ENCODE results near the gene RAPSN.

The RAPSN gene

GRCh38 chr11:47390422-47390760 is 58.5 kb downstream of the RAPSN start:
- no peaks in the 10 kb centered on the region for H3K36me3 ChIP-seq (ENCODE audit: control insufficient read depth, low read length)
- no peak overlapping the region for H3K4me3 ChIP-seq (ENCODE audit: low read length)
- no peak overlapping the region for H3K27ac ChIP-seq (ENCODE audit: low read depth, low read length)
- H3K79me2 ChIP-seq (ENCODE audit: control insufficient read depth, low read length): no peaks in the 10 kb centered on the region
- H3K27me3 ChIP-seq (ENCODE audit: control insufficient read depth, low read length): no peaks in the 10 kb centered on the region
- H3K9me3 ChIP-seq (ENCODE audit: control insufficient read depth, insufficient read depth, low read length): no peaks in the 10 kb centered on the region
- no peaks in the 10 kb centered on the region for H3K9me2 ChIP-seq (replicated peaks; ENCODE audit: control insufficient read depth, low read length)
- TF ChIP-seq CTCF (IDR thresholded peaks at IDR 0.05; ENCODE audit: low read depth, low read length, poor library complexity, severe bottlenecking) (no peak), EZH2phosphoT487 (IDR thresholded peaks at IDR 0.05; ENCODE audit: borderline replicate concordance, low read length) (no peak)
- no peaks in the 10 kb centered on the region for H4K20me1 ChIP-seq (ENCODE audit: control insufficient read depth, insufficient read depth, low read depth, low read length)
- H3K4me1 ChIP-seq (ENCODE audit: control insufficient read depth, low read length): peaks cover 50% of the 10 kb centered on the region
- H3K4me2 ChIP-seq (ENCODE audit: low read length): no peak overlapping the region
- no peaks in the 10 kb centered on the region for H3F3A ChIP-seq (ENCODE audit: control insufficient read depth, insufficient read depth)

GRCh38 chr11:47389577-47390421 is 59.1 kb downstream of the RAPSN start:
- H3F3A ChIP-seq (ENCODE audit: control insufficient read depth, insufficient read depth): no peaks in the 10 kb centered on the region
- H3K9me3 ChIP-seq (ENCODE audit: control insufficient read depth, insufficient read depth, low read length): no peaks in the 10 kb centered on the region
- H3K27ac ChIP-seq (ENCODE audit: low read depth, low read length): no peak overlapping the region
- H3K4me2 ChIP-seq (ENCODE audit: low read length): no peak overlapping the region
- H3K27me3 ChIP-seq (ENCODE audit: control insufficient read depth, low read length): no peaks in the 10 kb centered on the region
- no peak overlapping the region for H3K4me3 ChIP-seq (ENCODE audit: low read length)
- H3K4me1 ChIP-seq (ENCODE audit: control insufficient read depth, low read length): peaks cover 44% of the 10 kb centered on the region
- no peak for TF ChIP-seq CTCF (IDR thresholded peaks at IDR 0.05; ENCODE audit: low read depth, low read length, poor library complexity, severe bottlenecking)
- TF ChIP-seq EZH2phosphoT487 (IDR thresholded peaks at IDR 0.05; ENCODE audit: borderline replicate concordance, low read length): no peak
- no peaks in the 10 kb centered on the region for H3K79me2 ChIP-seq (ENCODE audit: control insufficient read depth, low read length)
- no peaks in the 10 kb centered on the region for H4K20me1 ChIP-seq (ENCODE audit: control insufficient read depth, insufficient read depth, low read depth, low read length)
- no peaks in the 10 kb centered on the region for H3K9me2 ChIP-seq (replicated peaks; ENCODE audit: control insufficient read depth, low read length)
- H3K36me3 ChIP-seq (ENCODE audit: control insufficient read depth, low read length): no peaks in the 10 kb centered on the region

- H3F3A ChIP-seq (ENCODE audit: control insufficient read depth, insufficient read depth): no peaks in the 10 kb centered on the region
- TF ChIP-seq CTCF (IDR thresholded peaks at IDR 0.05; ENCODE audit: low read depth, low read length, poor library complexity, severe bottlenecking) (no peak), EZH2phosphoT487 (IDR thresholded peaks at IDR 0.05; ENCODE audit: borderline replicate concordance, low read length) (no peak)
- no peak overlapping the region for H3K4me3 ChIP-seq (ENCODE audit: low read length)
- no peak overlapping the region for H3K27ac ChIP-seq (ENCODE audit: low read depth, low read length)
- no peaks in the 10 kb centered on the region for H3K9me3 ChIP-seq (ENCODE audit: control insufficient read depth, insufficient read depth, low read length)
- H3K36me3 ChIP-seq (ENCODE audit: control insufficient read depth, low read length): no peaks in the 10 kb centered on the region
- H3K79me2 ChIP-seq (ENCODE audit: control insufficient read depth, low read length): no peaks in the 10 kb centered on the region
- H4K20me1 ChIP-seq (ENCODE audit: control insufficient read depth, insufficient read depth, low read depth, low read length): no peaks in the 10 kb centered on the region
- no peaks in the 10 kb centered on the region for H3K27me3 ChIP-seq (ENCODE audit: control insufficient read depth, low read length)
- peaks cover 36% of the 10 kb centered on the region for H3K4me1 ChIP-seq (ENCODE audit: control insufficient read depth, low read length)
- no peak overlapping the region for H3K4me2 ChIP-seq (ENCODE audit: low read length)
- no peaks in the 10 kb centered on the region for H3K9me2 ChIP-seq (replicated peaks; ENCODE audit: control insufficient read depth, low read length)
Observed at GRCh38 chr11:47388697-47389576, 60.0 kb downstream of the RAPSN start.
